ENCODE data around the gene HMCES.
"Not testable (repeated sequence)": the region's sequence is repeated elsewhere in the genome, so short reads cannot be mapped to it uniquely, and the experiment has no call there.

HMCES gene

GRCh38 chr3:129323651-129324294 is 45.1 kb downstream of the HMCES start:
- no peak for DNase-seq

GRCh38 chr3:129324855-129325254 is 46.2 kb downstream of the HMCES start:
- no peak for DNase-seq

GRCh38 chr3:129325383-129325782 is 46.7 kb downstream of the HMCES start:
- no peak for DNase-seq

- DNase-seq: no peak
These were observed 47.5 kb downstream of the HMCES start for GRCh38 chr3:129326138-129326537.

- no peak for DNase-seq
These were observed 47.9 kb downstream of the HMCES start for GRCh38 chr3:129326595-129326994.

GRCh38 chr3:129327510-129327909 is 48.8 kb downstream of the HMCES start:
- DNase-seq: no peak

GRCh38 chr3:129329858-129330257 is 51.2 kb downstream of the HMCES start:
- no peak for DNase-seq

- DNase-seq: no peak
These were observed 51.7 kb downstream of the HMCES start for GRCh38 chr3:129330409-129330808.

GRCh38 chr3:129333891-129334290 is 55.2 kb downstream of the HMCES start:
- DNase-seq: no peak

- DNase-seq: no peak
These were observed 57.5 kb downstream of the HMCES start for GRCh38 chr3:129336093-129336706.

GRCh38 chr3:129337719-129338118 is 59.0 kb downstream of the HMCES start:
- DNase-seq: not testable (repeated sequence)

GRCh38 chr3:129339186-129339585 is 60.5 kb downstream of the HMCES start:
- DNase-seq: not testable (repeated sequence)

GRCh38 chr3:129339833-129340232 is 61.2 kb downstream of the HMCES start:
- not testable (repeated sequence) for DNase-seq

GRCh38 chr3:129341331-129342141 is 62.9 kb downstream of the HMCES start:
- no peak for DNase-seq

GRCh38 chr3:129343643-129344360 is 65.1 kb downstream of the HMCES start:
- DNase-seq: no peak

- no peak for DNase-seq
These were observed 66.0 kb downstream of the HMCES start for GRCh38 chr3:129344540-129345220.

- DNase-seq: no peak
These were observed 66.6 kb downstream of the HMCES start for GRCh38 chr3:129345281-129345680.

- DNase-seq: no peak
These were observed 67.3 kb downstream of the HMCES start for GRCh38 chr3:129345971-129346370.

- DNase-seq: no peak
These were observed 68.2 kb downstream of the HMCES start for GRCh38 chr3:129346695-129347457.

- no peak for DNase-seq
These were observed 68.8 kb downstream of the HMCES start for GRCh38 chr3:129347458-129347845.

- no peak for DNase-seq
These were observed 70.1 kb downstream of the HMCES start for GRCh38 chr3:129348734-129349133.

- DNase-seq: not testable (repeated sequence)
These were observed 70.5 kb downstream of the HMCES start for GRCh38 chr3:129349169-129349568.

Measured in NCI-H1436 treated with DMSO at 0.1 percent for 48 hours (cell line).